Measurements from ENCODE around the gene PSMB8. TPM values are rescaled to one million over a fixed set of nuclear protein-coding genes. Genes with fewer than 3 reads are reported as not detected.
A peak's percentile ranks its signal among the peaks of the same experiment; 100 is the strongest.
"Not testable (repeated sequence)": the region's sequence is repeated elsewhere in the genome, so short reads cannot be mapped to it uniquely, and the experiment has no call there.

Gene PSMB8
- total RNA-seq, 2 experiments from 2014 or later = 350 to 370 TPM

DNA sequence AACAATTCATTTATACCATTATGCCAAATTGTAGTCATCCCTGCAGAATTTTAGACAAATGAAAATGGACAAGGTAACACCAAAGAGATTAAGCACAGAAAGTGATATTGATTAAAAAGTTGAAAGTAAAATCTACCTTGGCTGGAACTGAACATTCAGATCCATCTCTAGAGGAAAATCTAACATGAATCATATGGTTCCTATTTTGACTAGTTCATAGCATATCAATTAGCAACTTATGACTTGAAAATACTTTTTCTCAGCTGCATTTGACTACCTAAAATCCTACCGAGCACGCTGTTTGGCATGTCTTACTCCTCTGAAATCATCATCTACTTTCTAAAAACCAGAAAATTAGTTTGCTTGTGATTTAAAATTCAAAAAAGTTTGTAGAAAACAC, 32.8 kb upstream of the PSMB8 start:
- intact Hi-C loops (cut with micrococcal nuclease) = no loop called here
- H3K27ac Mint-ChIP-seq = no peak overlapping the region
- no peaks in the 10 kb centered on the region for H3K9me3 Mint-ChIP-seq
- H3K27me3 Mint-ChIP-seq = no peaks in the 10 kb centered on the region
- peaks cover 6% of the 10 kb centered on the region for H3K36me3 Mint-ChIP-seq
- H3K4me1 Mint-ChIP-seq (ENCODE audit: low read depth) = peaks cover 6% of the 10 kb centered on the region
- no peak overlapping the region for H3K4me3 Mint-ChIP-seq
- no peak for DNase-seq
- POLR2A ChIA-PET = interaction anchor here (0.7 kb wide), 1 partner anchor 96 kb away, joined by 3 read pairs; no protein-coding TSS in a partner anchor
- CTCF ChIA-PET = interaction anchor here (1.0 to 5.1 kb wide), 6 partner anchors 8 to 108 kb away, joined by 3 to 33 read pairs (median 12); partner anchors contain the start of genes HLA-DMA and TAP2

DNA sequence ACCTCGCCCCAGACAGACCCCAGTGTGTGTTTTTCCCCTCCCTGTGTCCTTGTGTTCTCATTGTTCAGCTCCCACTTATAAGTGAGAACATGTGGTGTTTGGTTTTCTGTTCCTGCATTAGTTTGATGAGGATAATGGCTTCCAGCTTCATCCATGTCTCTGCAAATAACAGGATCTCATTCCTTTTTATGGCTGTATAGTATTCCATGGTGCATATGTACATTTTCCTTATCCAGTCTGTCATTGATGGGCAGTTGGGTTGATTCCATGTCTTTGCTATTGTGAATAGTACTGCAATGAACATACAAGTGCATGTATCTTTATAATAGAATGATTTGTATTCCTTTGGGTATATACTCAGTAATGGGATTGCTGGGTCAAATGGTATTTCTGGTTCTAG, 30.1 kb upstream of the PSMB8 start:
- H3K4me1 Mint-ChIP-seq (ENCODE audit: low read depth); DNase-seq; H3K4me3 Mint-ChIP-seq; intact Hi-C loops (cut with micrococcal nuclease); H3K27ac Mint-ChIP-seq; H3K9me3 Mint-ChIP-seq; POLR2A ChIA-PET; H3K36me3 Mint-ChIP-seq; H3K27me3 Mint-ChIP-seq: not testable (repeated sequence)
- CTCF ChIA-PET = interaction anchor here (1.7 kb wide), 1 partner anchor 35 kb away, joined by 9 read pairs; the partner anchor contains the start of gene TAP2

DNA sequence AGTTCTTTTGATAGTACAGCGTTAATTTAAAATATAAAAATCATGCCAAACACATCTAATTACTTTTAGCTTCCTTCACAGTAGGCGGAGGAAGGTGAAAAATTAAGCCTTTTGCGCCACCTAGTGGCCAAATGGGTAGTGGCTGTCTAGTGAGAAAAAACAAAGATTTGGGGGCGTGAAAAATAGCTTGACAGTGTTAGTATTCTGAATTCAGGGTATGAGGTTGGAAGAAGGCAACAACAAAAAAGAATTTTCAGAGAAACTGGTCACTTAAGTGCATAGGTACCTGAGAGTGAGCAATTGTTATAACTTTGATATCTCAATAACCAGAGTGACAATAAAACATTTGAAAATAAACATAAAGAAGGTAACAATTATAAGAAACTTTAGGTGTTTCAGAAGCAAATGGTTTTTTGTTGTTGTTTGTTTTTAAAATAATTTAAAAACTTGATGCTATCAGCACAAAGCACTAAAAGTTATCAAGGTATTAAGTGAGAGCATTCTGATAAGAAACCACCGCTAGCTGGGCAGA, 24.5 kb upstream of the PSMB8 start:
- peak; percentile 90 for DNase-seq
- Mint-ChIP-seq H3K27me3 (no peaks in the 10 kb centered on the region), H3K4me3 (no peak overlapping the region), H3K4me1 (ENCODE audit: low read depth) (peaks cover 33% of the 10 kb centered on the region), H3K9me3 (no peaks in the 10 kb centered on the region), H3K36me3 (no peaks in the 10 kb centered on the region), H3K27ac (no peak overlapping the region)
- ChIA-PET POLR2A (interaction anchor here (0.8 to 3.2 kb wide), 9 partner anchors 8 to 104 kb away, joined by 3 to 34 read pairs (median 7); partner anchors contain the start of genes PSMB9, TAP1 and TAP2), CTCF (interaction anchor here (0.6 to 19.8 kb wide), 58 partner anchors 10 to 750 kb away, joined by 3 to 917 read pairs (median 5); partner anchors contain the start of genes BRD2, HLA-DMA, HLA-DPB1 and PSMB8)
- intact Hi-C loops (cut with micrococcal nuclease) = loop anchor here (1.0 to 5.0 kb wide), 3 partner anchors 14 to 171 kb away; partner anchors contain the start of genes PSMB9 and TAP2

- POLR2A ChIA-PET = interaction anchor here (0.8 to 3.2 kb wide), 9 partner anchors 8 to 104 kb away, joined by 3 to 34 read pairs (median 7); partner anchors contain the start of genes PSMB9, TAP1 and TAP2
- H3K4me3 Mint-ChIP-seq = no peak overlapping the region
- CTCF ChIA-PET = interaction anchor here (0.7 to 19.8 kb wide), 57 partner anchors 9 to 612 kb away, joined by 3 to 917 read pairs (median 5); partner anchors contain the start of genes BRD2, HLA-DMA, HLA-DPB1 and PSMB8
- no peaks in the 10 kb centered on the region for H3K9me3 Mint-ChIP-seq
- H3K4me1 Mint-ChIP-seq (ENCODE audit: low read depth) = peaks cover 33% of the 10 kb centered on the region
- intact Hi-C loops (cut with micrococcal nuclease) = loop anchor here (1.0 to 5.0 kb wide), 4 partner anchors 13 to 451 kb away; partner anchors contain the start of genes PSMB9 and TAP2
- no peaks in the 10 kb centered on the region for H3K27me3 Mint-ChIP-seq
- DNase-seq = no peak
- H3K27ac Mint-ChIP-seq = peak overlapping the region; percentile 72
- H3K36me3 Mint-ChIP-seq = peaks cover 4% of the 10 kb centered on the region
Measured at GRCh38 chr6:32867554-32868256, 23.9 kb upstream of the PSMB8 start.

DNA sequence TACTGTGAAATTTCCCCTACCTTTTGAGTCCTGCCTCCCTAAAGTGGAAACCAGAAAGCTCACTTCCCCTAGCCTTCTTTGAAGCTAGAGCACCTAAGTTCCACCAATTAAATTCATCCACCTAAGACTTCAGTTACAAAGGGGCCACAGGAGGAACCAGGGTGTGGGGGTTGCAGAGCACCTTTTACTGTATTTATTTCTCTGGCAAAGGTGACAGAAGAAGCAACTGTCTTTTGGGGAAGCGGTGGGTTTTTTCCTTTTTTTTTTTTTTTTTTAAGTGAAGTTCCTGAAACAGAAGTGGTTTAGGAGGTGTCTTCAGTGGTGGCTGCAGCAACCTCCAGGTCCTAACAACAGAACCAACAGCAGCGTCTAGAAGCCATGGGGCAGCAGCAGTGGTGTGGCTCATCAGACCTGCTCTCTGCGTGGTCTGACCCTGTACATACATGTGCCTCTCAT, 23.2 kb upstream of the PSMB8 start:
- POLR2A ChIA-PET = interaction anchor here (1.8 to 3.2 kb wide), 3 partner anchors 12 to 105 kb away, joined by 10 to 34 read pairs (median 27); partner anchors contain the start of genes PSMB9, TAP1 and TAP2
- H3K27ac Mint-ChIP-seq = peak overlapping the region; percentile 72
- H3K4me1 Mint-ChIP-seq (ENCODE audit: low read depth) = peaks cover 33% of the 10 kb centered on the region
- H3K27me3 Mint-ChIP-seq = no peaks in the 10 kb centered on the region
- CTCF ChIA-PET = interaction anchor here (0.7 to 19.8 kb wide), 23 partner anchors 8 to 453 kb away, joined by 3 to 917 read pairs (median 14); partner anchors contain the start of genes HLA-DMA, PSMB8, PSMB9 and TAP1
- no peaks in the 10 kb centered on the region for H3K9me3 Mint-ChIP-seq
- H3K36me3 Mint-ChIP-seq = peaks cover 4% of the 10 kb centered on the region
- H3K4me3 Mint-ChIP-seq = no peak overlapping the region
- intact Hi-C loops (cut with micrococcal nuclease) = loop anchor here (2.0 to 5.0 kb wide), 2 partner anchors 170 to 450 kb away; no protein-coding TSS in a partner anchor
- no peak for DNase-seq

GRCh38 chr6:32865724-32866443, 22.0 kb upstream of the PSMB8 start:
- Mint-ChIP-seq H3K9me3 (no peaks in the 10 kb centered on the region), H3K27me3 (no peaks in the 10 kb centered on the region), H3K27ac (peak overlapping the region; percentile 9), H3K36me3 (peaks cover 12% of the 10 kb centered on the region), H3K4me1 (ENCODE audit: low read depth) (peaks cover 35% of the 10 kb centered on the region), H3K4me3 (no peak overlapping the region)
- peak; percentile 30 for DNase-seq
- POLR2A ChIA-PET = interaction anchor here (0.8 kb wide), 1 partner anchor 20 kb away, joined by 3 read pairs; no protein-coding TSS in a partner anchor
- intact Hi-C loops (cut with micrococcal nuclease) = loop anchor here (2.0 to 5.0 kb wide), 2 partner anchors 169 to 449 kb away; no protein-coding TSS in a partner anchor
- CTCF ChIA-PET = interaction anchor here (6.8 to 19.8 kb wide), 2 partner anchors 11 to 24 kb away, joined by 83 to 917 read pairs; partner anchors contain the start of genes PSMB8, PSMB9, TAP1 and TAP2

DNA sequence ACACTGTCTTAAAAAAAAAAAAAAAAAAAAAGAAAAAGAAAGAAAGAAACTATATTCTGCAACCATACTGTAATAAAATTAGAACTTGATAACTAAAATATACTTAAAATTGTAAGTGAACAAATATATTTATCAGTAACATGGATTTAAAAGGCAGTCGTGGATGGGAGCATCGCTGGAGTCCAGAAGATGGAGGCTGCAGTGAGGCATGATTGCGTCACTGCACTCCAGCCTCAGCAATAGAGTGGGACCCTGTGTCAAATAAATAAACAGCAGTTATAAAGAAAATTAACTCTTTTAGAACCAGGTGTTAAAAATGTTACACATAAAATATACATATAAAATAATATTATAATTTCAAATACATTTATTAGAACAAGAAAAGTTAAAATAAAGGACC, 18.9 kb upstream of the PSMB8 start:
- POLR2A ChIA-PET = interaction anchor here (1.3 kb wide), 1 partner anchor 24 kb away, joined by 4 read pairs; the partner anchor contains the start of gene TAP2
- intact Hi-C loops (cut with micrococcal nuclease) = no loop called here
- Mint-ChIP-seq H3K27me3 (no peaks in the 10 kb centered on the region), H3K4me3 (no peak overlapping the region), H3K9me3 (no peaks in the 10 kb centered on the region), H3K4me1 (ENCODE audit: low read depth) (peaks cover 54% of the 10 kb centered on the region), H3K36me3 (peaks cover 39% of the 10 kb centered on the region), H3K27ac (no peak overlapping the region)
- CTCF ChIA-PET = interaction anchor here (6.8 to 19.8 kb wide), 2 partner anchors 8 to 20 kb away, joined by 83 to 917 read pairs; partner anchors contain the start of genes PSMB8, PSMB9, TAP1 and TAP2
- DNase-seq = no peak

GRCh38 chr6:32860674-32861073, 16.8 kb upstream of the PSMB8 start:
- H3K4me3 Mint-ChIP-seq = no peak overlapping the region
- peak overlapping the region; percentile 55 for H3K27ac Mint-ChIP-seq
- H3K27me3 Mint-ChIP-seq = no peaks in the 10 kb centered on the region
- H3K36me3 Mint-ChIP-seq = peaks cover 54% of the 10 kb centered on the region
- CTCF ChIA-PET = interaction anchor here (0.9 to 19.8 kb wide), 4 partner anchors 8 to 124 kb away, joined by 3 to 917 read pairs (median 28); partner anchors contain the start of genes PSMB8 and TAP2
- no peaks in the 10 kb centered on the region for H3K9me3 Mint-ChIP-seq
- no peak for DNase-seq
- intact Hi-C loops (cut with micrococcal nuclease) = no loop called here
- peaks cover 54% of the 10 kb centered on the region for H3K4me1 Mint-ChIP-seq (ENCODE audit: low read depth)
- POLR2A ChIA-PET = interaction anchor here (0.8 kb wide), 1 partner anchor 16 kb away, joined by 3 read pairs; no protein-coding TSS in a partner anchor

DNA sequence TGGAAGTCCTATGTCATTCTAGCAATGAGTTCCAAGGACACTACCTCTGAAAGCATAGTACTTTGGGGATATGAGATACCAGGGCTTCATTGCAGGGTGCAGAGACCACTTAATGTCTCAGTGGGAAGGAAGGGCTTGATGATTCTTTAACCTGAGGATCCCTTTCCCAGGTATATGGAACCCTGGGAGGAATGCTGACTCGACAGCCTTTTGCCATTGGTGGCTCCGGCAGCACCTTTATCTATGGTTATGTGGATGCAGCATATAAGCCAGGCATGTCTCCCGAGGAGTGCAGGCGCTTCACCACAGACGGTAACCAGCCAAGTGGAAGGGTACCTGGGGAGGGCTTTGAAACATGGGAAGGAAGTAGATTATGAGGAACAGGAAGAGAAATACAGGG, 14.3 kb upstream of the PSMB8 start:
- DNase-seq = no peak
- no peaks in the 10 kb centered on the region for H3K27me3 Mint-ChIP-seq
- peak overlapping the region; percentile 46 for H3K4me3 Mint-ChIP-seq
- H3K36me3 Mint-ChIP-seq = peaks cover 69% of the 10 kb centered on the region
- ChIA-PET CTCF (interaction anchor here (1.1 to 19.8 kb wide), 6 partner anchors 10 to 127 kb away, joined by 3 to 917 read pairs (median 8); partner anchors contain the start of genes PSMB8 and TAP2), POLR2A (interaction anchor here (0.9 to 7.6 kb wide), 4 partner anchors 10 to 114 kb away, joined by 3 to 313 read pairs (median 13); partner anchors contain the start of genes PSMB8 and TAP2)
- no peaks in the 10 kb centered on the region for H3K9me3 Mint-ChIP-seq
- H3K27ac Mint-ChIP-seq = peak overlapping the region; percentile 98
- intact Hi-C loops (cut with micrococcal nuclease) = loop anchor here (10.0 kb wide), 1 partner anchor 1283 kb away; the partner anchor contains the start of genes LTA and TNF
- H3K4me1 Mint-ChIP-seq (ENCODE audit: low read depth) = peaks cover 49% of the 10 kb centered on the region

GRCh38 chr6:32857156-32857891, 13.5 kb upstream of the PSMB8 start:
- intact Hi-C loops (cut with micrococcal nuclease) = loop anchor here (10.0 kb wide), 1 partner anchor 1283 kb away; the partner anchor contains the start of genes LTA and TNF
- Mint-ChIP-seq H3K4me3 (peak overlapping the region; percentile 46), H3K36me3 (peaks cover 72% of the 10 kb centered on the region), H3K4me1 (ENCODE audit: low read depth) (peaks cover 49% of the 10 kb centered on the region), H3K9me3 (no peaks in the 10 kb centered on the region), H3K27ac (peak overlapping the region; percentile 98), H3K27me3 (no peaks in the 10 kb centered on the region)
- DNase-seq = no peak
- CTCF ChIA-PET = interaction anchor here (0.9 to 19.8 kb wide), 7 partner anchors 11 to 127 kb away, joined by 3 to 917 read pairs (median 6); partner anchors contain the start of genes PSMB8 and TAP2
- POLR2A ChIA-PET = interaction anchor here (0.7 to 7.6 kb wide), 6 partner anchors 11 to 115 kb away, joined by 3 to 313 read pairs (median 6); partner anchors contain the start of genes PSMB8 and TAP2
